Ovary (tissue), 3 donors: ENCODE measurements around the gene CETN2.

Experiments
- EP300 ChIP-seq: sonication (generic); formaldehyde crosslinking; IDR thresholded peaks from one replicate; pipeline ENCODE4 v1.6.1; 2017; ENCODE audit warnings: antibody characterized with exemption
- POLR2A ChIP-seq: fragments of 450-650 bp; IDR thresholded peaks from one replicate; pipeline ENCODE4 v1.6.1; 2017; ENCODE audit warnings: antibody characterized with exemption, mild to moderate bottlenecking, moderate library complexity
- TF ChIP-seq, protein P1 (sequence below), 3 donors: fragments of 450-650 bp in 2 of 3; fragments of 200-600 bp in 1 of 3; IDR thresholded peaks; one replicate each; pipeline versions ENCODE4 v1.5.1 to v1.8.0; 2016 to 2022; ENCODE audit warnings: antibody characterized with exemption in 3 of 3, mild to moderate bottlenecking in 1 of 3
- donor health status: DM: no; HTN: no; CAD: no.

DNA sequence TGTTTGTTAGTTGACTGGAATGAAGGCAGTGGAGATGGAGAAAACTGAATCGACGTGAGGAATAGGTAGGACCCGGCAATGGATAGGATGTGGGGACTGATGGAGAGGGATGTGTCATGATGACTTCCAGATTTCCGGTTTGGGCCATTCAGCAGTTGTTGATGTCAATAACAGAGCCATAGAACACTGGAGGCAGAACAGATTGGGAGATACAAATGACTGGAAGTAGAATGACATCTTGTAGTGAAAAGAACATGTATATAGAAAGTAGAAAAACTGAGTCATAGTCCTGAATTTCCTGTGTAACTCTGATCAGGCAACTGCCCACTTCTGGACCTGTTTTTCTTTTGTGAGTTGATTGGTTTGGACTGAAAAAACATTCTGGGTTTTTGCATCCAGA, 24.5 kb downstream of the CETN2 start:
- no peak for TF ChIP-seq POLR2A
- no peak for TF ChIP-seq EP300
- TF ChIP-seq, protein P1, sequence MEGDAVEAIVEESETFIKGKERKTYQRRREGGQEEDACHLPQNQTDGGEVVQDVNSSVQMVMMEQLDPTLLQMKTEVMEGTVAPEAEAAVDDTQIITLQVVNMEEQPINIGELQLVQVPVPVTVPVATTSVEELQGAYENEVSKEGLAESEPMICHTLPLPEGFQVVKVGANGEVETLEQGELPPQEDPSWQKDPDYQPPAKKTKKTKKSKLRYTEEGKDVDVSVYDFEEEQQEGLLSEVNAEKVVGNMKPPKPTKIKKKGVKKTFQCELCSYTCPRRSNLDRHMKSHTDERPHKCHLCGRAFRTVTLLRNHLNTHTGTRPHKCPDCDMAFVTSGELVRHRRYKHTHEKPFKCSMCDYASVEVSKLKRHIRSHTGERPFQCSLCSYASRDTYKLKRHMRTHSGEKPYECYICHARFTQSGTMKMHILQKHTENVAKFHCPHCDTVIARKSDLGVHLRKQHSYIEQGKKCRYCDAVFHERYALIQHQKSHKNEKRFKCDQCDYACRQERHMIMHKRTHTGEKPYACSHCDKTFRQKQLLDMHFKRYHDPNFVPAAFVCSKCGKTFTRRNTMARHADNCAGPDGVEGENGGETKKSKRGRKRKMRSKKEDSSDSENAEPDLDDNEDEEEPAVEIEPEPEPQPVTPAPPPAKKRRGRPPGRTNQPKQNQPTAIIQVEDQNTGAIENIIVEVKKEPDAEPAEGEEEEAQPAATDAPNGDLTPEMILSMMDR (IDR thresholded peaks at IDR 0.05): no peak
